Neural cell (in vitro differentiated cells): ENCODE results near the gene SAMD4B. TPM values are rescaled to one million over a fixed set of nuclear protein-coding genes. Genes with fewer than 3 reads are reported as not detected.

Experiments
- H2AFZ ChIP-seq: fragments of 200-600, 300-800 bp; sonication (generic), shearing (Covaris generic); 2 replicates; pipeline ENCODE4 v1.6.0; 2014; ENCODE audit warnings: low read depth, mild to moderate bottlenecking, antibody characterized with exemption, low read length, moderate library complexity
- H3F3A ChIP-seq: fragments of 200-600 bp; shearing (Covaris generic); 2 replicates; pipeline ENCODE4 v1.6.1; 2016; ENCODE audit warnings: mild to moderate bottlenecking, moderate library complexity, mixed read lengths, antibody characterized with exemption, low read length; ENCODE audit not compliant: insufficient read depth, poor library complexity, severe bottlenecking
- H3K27ac ChIP-seq: fragments of 200-600, 300-800 bp; sonication (generic), shearing (Covaris generic); 2 replicates; pipeline ENCODE4 v1.5.1; 2014; ENCODE audit warnings: mild to moderate bottlenecking, low read length, moderate library complexity
- H3K27me3 ChIP-seq: fragments of 300-800, 200-600 bp; sonication (generic), shearing (Covaris generic); 2 replicates; pipeline ENCODE4 v1.6.0; 2014; ENCODE audit warnings: mild to moderate bottlenecking, low read depth, low read length, moderate library complexity; ENCODE audit not compliant: insufficient read depth
- H3K36me3 ChIP-seq: fragments of 300-800, 200-600 bp; sonication (generic), shearing (Covaris generic); 2 replicates; pipeline ENCODE4 v1.5.1; 2014; ENCODE audit warnings: mild to moderate bottlenecking, antibody characterized with exemption, low read length, moderate library complexity; ENCODE audit not compliant: insufficient read depth
- H3K4me2 ChIP-seq: fragments of 300-800, 200-600 bp; sonication (generic), shearing (Covaris generic); 2 replicates; pipeline ENCODE4 v1.6.0; 2014; ENCODE audit warnings: mild to moderate bottlenecking, low read length
- H3K4me3 ChIP-seq: fragments of 300-800, 200-600 bp; sonication (generic), shearing (Covaris generic); 2 replicates; pipeline ENCODE4 v1.5.1; 2014; ENCODE audit warnings: mild to moderate bottlenecking, low read length, moderate library complexity
- H3K79me2 ChIP-seq: fragments of 200-600 bp; shearing (Covaris generic); replicated peaks from 2 replicates; pipeline ENCODE4 v1.6.0; 2014; ENCODE audit warnings: mild to moderate bottlenecking, low read length, moderate library complexity; ENCODE audit not compliant: insufficient read depth
- H3K9ac ChIP-seq: fragments of 300-800, 200-600 bp; sonication (generic), shearing (Covaris generic); 2 replicates; pipeline ENCODE4 v1.6.1; 2016; ENCODE audit warnings: mild to moderate bottlenecking, low read length, mixed read lengths
- H3K9me2 ChIP-seq: fragments of 200-600 bp; shearing (Covaris generic); 2 replicates; pipeline ENCODE4 v1.6.1; 2016; ENCODE audit warnings: mild to moderate bottlenecking, low read length, mixed read lengths; ENCODE audit not compliant: insufficient read depth
- H3K9me3 ChIP-seq: fragments of 200-600, 300-800 bp; sonication (generic), shearing (Covaris generic); 2 replicates; pipeline ENCODE4 v1.6.1; 2016; ENCODE audit warnings: mild to moderate bottlenecking, mixed run types, low read length, moderate library complexity, mixed read lengths
- H4K20me1 ChIP-seq: fragments of 200-600 bp; shearing (Covaris generic); 2 replicates; pipeline ENCODE4 v1.6.1; 2016; ENCODE audit warnings: mild to moderate bottlenecking, mixed run types; ENCODE audit not compliant: insufficient read depth
- CTCF ChIP-seq: fragments of 450-650 bp; IDR thresholded peaks from 2 replicates; pipeline ENCODE4 v1.5.1; 2014; ENCODE audit warnings: antibody characterized with exemption, mild to moderate bottlenecking, moderate library complexity; ENCODE audit not compliant: poor library complexity, severe bottlenecking
- EP300 ChIP-seq: fragments of 450-650 bp; conservative IDR thresholded peaks from 2 replicates; pipeline ENCODE4 v1.6.1; 2014; ENCODE audit warnings: antibody characterized with exemption, mild to moderate bottlenecking, moderate library complexity; ENCODE audit not compliant: poor library complexity, severe bottlenecking
- EZH2 ChIP-seq: fragments of 200-600, 300-800 bp; shearing (Covaris generic), sonication (generic); IDR thresholded peaks from 2 replicates; pipeline ENCODE4 v1.6.1; 2014; ENCODE audit warnings: antibody characterized with exemption, low read length, borderline replicate concordance, mild to moderate bottlenecking; ENCODE audit not compliant: insufficient read depth, poor library complexity, severe bottlenecking
- MXI1 ChIP-seq: fragments of 450-650 bp; conservative IDR thresholded peaks from 2 replicates; pipeline ENCODE4 v1.6.1; 2014; ENCODE audit warnings: antibody characterized with exemption, mild to moderate bottlenecking; ENCODE audit not compliant: poor library complexity, severe bottlenecking
- POLR2AphosphoS5 ChIP-seq: IDR thresholded peaks from 2 replicates; pipeline ENCODE4 v1.6.1; 2012
- RAD21 ChIP-seq: fragments of 450-650 bp; conservative IDR thresholded peaks from 2 replicates; pipeline ENCODE4 v1.6.1; 2014; ENCODE audit warnings: antibody characterized with exemption, mild to moderate bottlenecking, moderate library complexity
- REST ChIP-seq: IDR thresholded peaks from 2 replicates; pipeline ENCODE4 v1.6.1; 2012; ENCODE audit warnings: borderline replicate concordance
- SMC3 ChIP-seq: fragments of 450-650 bp; conservative IDR thresholded peaks from 2 replicates; pipeline ENCODE4 v1.6.1; 2014; ENCODE audit warnings: antibody characterized with exemption, mild to moderate bottlenecking, moderate library complexity; ENCODE audit not compliant: poor library complexity
- TAF1 ChIP-seq: IDR thresholded peaks from 2 replicates; pipeline ENCODE4 v1.6.1; 2012; ENCODE audit warnings: low read depth
- polyA plus RNA-seq: library from polyadenylated mRNA; depleted of rRNA; stranded (reverse); fragments of >200 nt; gene quantifications from 2 replicates; pipeline ENCODE4 v1.2.3, GENCODE V29; 2014

The SAMD4B gene
- polyA plus RNA-seq, 1 donor from 2014 or later = 19.3 TPM

- TF ChIP-seq SMC3 (peak; percentile 38), CTCF (peak; percentile 95), POLR2AphosphoS5 (peak; percentile 65), RAD21 (peak; percentile 47), REST (peak; percentile 8), EP300 (peak; percentile 89), MXI1 (peak; percentile 44), EZH2 (no peak), TAF1 (peak; percentile 15)
- Histone ChIP-seq H3K79me2 (peaks cover 27% of the 10 kb centered on the region), H2AFZ (peak within 1 kb of the TSS; percentile 73), H3K27ac (peak within 1 kb of the TSS; percentile 99), H4K20me1 (no peaks in the 10 kb centered on the region), H3K9me2 (no peaks in the 10 kb centered on the region), H3K36me3 (no peaks in the 10 kb centered on the region), H3F3A (no peaks in the 10 kb centered on the region), H3K9me3 (no peaks in the 10 kb centered on the region), H3K9ac (peak within 1 kb of the TSS; percentile 100), H3K27me3 (peaks cover 34% of the 10 kb centered on the region), H3K4me3 (peak within 1 kb of the TSS; percentile 89), H3K4me2 (peak within 1 kb of the TSS; percentile 97)
Measured at GRCh38 chr19:39412100-39412866, 70.1 kb downstream of the SAMD4B start, which contains the start of gene PLEKHG2. Gene PLEKHG2, plus strand, starts transcription at chr19:39412669. Its CDS starts 1,418 bp downstream, at chr19:39414087.

GRCh38 chr19:39412867-39413271 lies 70.6 kb downstream of the SAMD4B start:
- TF ChIP-seq CTCF = no peak
- TF ChIP-seq POLR2AphosphoS5 = no peak
- TF ChIP-seq RAD21 = no peak
- peak; percentile 28 for TF ChIP-seq TAF1
- TF ChIP-seq EP300 = no peak
- no peak for TF ChIP-seq EZH2
- peak; percentile 58 for TF ChIP-seq SMC3
- TF ChIP-seq REST = peak; percentile 7
- no peak for TF ChIP-seq MXI1
- no peaks in the 10 kb centered on the region for H3K9me3 ChIP-seq
- peaks cover 27% of the 10 kb centered on the region for H3K79me2 ChIP-seq

More at GRCh38 chr19:39412867-39413271, 70.6 kb downstream of the SAMD4B start:
- no peaks in the 10 kb centered on the region for H3K36me3 ChIP-seq
- peak overlapping the region; percentile 89 for H3K4me3 ChIP-seq
- no peaks in the 10 kb centered on the region for H3K9me2 ChIP-seq
- peak overlapping the region; percentile 40 for H2AFZ ChIP-seq
- H3K4me2 ChIP-seq = peak overlapping the region; percentile 48
- no peaks in the 10 kb centered on the region for H4K20me1 ChIP-seq
- peak overlapping the region; percentile 100 for H3K9ac ChIP-seq
- no peaks in the 10 kb centered on the region for H3F3A ChIP-seq
- peak overlapping the region; percentile 99 for H3K27ac ChIP-seq
- peaks cover 28% of the 10 kb centered on the region for H3K27me3 ChIP-seq
